Neuronal stem cell (in vitro differentiated cells): Measurements from ENCODE around the gene TKTL2.

Experiments used
- DNase-seq: peaks from one replicate; pipeline ENCODE4 v3.0.0-alpha.2; 2013; ENCODE audit warnings: low spot score
- H2AFZ ChIP-seq: one replicate; pipeline ENCODE4 v1.6.1; 2013; ENCODE audit warnings: mild to moderate bottlenecking, low read length, inconsistent platforms
- H2AK5ac ChIP-seq: 2 replicates; pipeline ENCODE4 v1.6.1; 2013; ENCODE audit warnings: low read depth, mild to moderate bottlenecking, inconsistent platforms, low read length, moderate library complexity, mixed read lengths
- H2BK120ac ChIP-seq: 2 replicates; pipeline ENCODE4 v1.6.1; 2013; ENCODE audit warnings: low read depth, mild to moderate bottlenecking, inconsistent platforms, low read length, moderate library complexity, mixed read lengths
- H2BK12ac ChIP-seq: one replicate; pipeline ENCODE4 v1.6.1; 2013; ENCODE audit warnings: low read length, inconsistent platforms
- H2BK15ac ChIP-seq: 2 replicates; pipeline ENCODE4 v1.6.1; 2013; ENCODE audit warnings: mild to moderate bottlenecking, low read length, inconsistent platforms, mixed read lengths
- H2BK5ac ChIP-seq: one replicate; pipeline ENCODE4 v1.6.1; 2013; ENCODE audit warnings: inconsistent platforms, mild to moderate bottlenecking, low read length, moderate library complexity
- H3K14ac ChIP-seq: one replicate; pipeline ENCODE4 v1.6.1; 2013; ENCODE audit warnings: low read length, inconsistent platforms
- H3K18ac ChIP-seq: 2 replicates; pipeline ENCODE4 v1.6.1; 2013; ENCODE audit warnings: low read length, inconsistent platforms
- H3K23ac ChIP-seq: 2 replicates; pipeline ENCODE4 v1.6.1; 2013; ENCODE audit warnings: low read depth, mild to moderate bottlenecking, mixed read lengths, low read length, inconsistent platforms; ENCODE audit not compliant: poor library complexity
- H3K27ac ChIP-seq: replicated peaks from 3 replicates; pipeline ENCODE4 v1.5.1; 2013; ENCODE audit warnings: low read length, inconsistent platforms
- H3K27me3 ChIP-seq, 3 experiments: 2 replicates each; pipeline ENCODE4 v1.6.1; 2013; ENCODE audit warnings: low read length in 3 of 3, mild to moderate bottlenecking in 2 of 3, inconsistent platforms in 1 of 3, low read depth in 1 of 3, mixed read lengths in 1 of 3, moderate library complexity in 1 of 3; ENCODE audit not compliant: control insufficient read depth in 3 of 3, insufficient read depth in 3 of 3
- H3K36me3 ChIP-seq, 2 donors: replicated peaks in 1 of 2; 2 replicates each; pipeline ENCODE4 v1.6.1; 2013; ENCODE audit warnings: low read length in 2 of 2; ENCODE audit not compliant: control insufficient read depth in 2 of 2, insufficient read depth in 2 of 2
- H3K4ac ChIP-seq: 2 replicates; pipeline ENCODE4 v1.6.1; 2013; ENCODE audit warnings: inconsistent platforms, mild to moderate bottlenecking, low read length, moderate library complexity
- H3K4me1 ChIP-seq, 2 donors: 1 replicate in 1 of 2; 2 replicates in 1 of 2; pipeline ENCODE4 v1.6.1; 2013; ENCODE audit warnings: low read length in 2 of 2, low read depth in 1 of 2; ENCODE audit not compliant: control insufficient read depth in 2 of 2, insufficient read depth in 1 of 2
- H3K4me2 ChIP-seq: one replicate; pipeline ENCODE4 v1.6.1; 2013; ENCODE audit warnings: mild to moderate bottlenecking, low read length, inconsistent platforms; ENCODE audit not compliant: insufficient read depth, poor library complexity, severe bottlenecking
- H3K4me3 ChIP-seq, 2 donors: 2 replicates each; pipeline ENCODE4 v1.5.1; 2013; ENCODE audit warnings: low read length in 2 of 2, mild to moderate bottlenecking in 2 of 2, inconsistent platforms in 1 of 2, moderate library complexity in 1 of 2
- H3K79me1 ChIP-seq: one replicate; pipeline ENCODE4 v1.6.1; 2013; ENCODE audit warnings: low read depth, mild to moderate bottlenecking, inconsistent platforms, low read length, moderate library complexity
- H3K9ac ChIP-seq: one replicate; pipeline ENCODE4 v1.6.1; 2013; ENCODE audit warnings: mild to moderate bottlenecking, low read depth, low read length, inconsistent platforms; ENCODE audit not compliant: poor library complexity
- H3K9me3 ChIP-seq, 2 donors: replicated peaks in 1 of 2; 2 replicates each; pipeline versions ENCODE3 to v1.6.1; 2013; ENCODE audit warnings: low read length in 2 of 2, mild to moderate bottlenecking in 2 of 2, inconsistent platforms in 1 of 2, low read depth in 1 of 2, mixed read lengths in 1 of 2, moderate library complexity in 1 of 2; ENCODE audit not compliant: control insufficient read depth in 2 of 2, insufficient read depth in 1 of 2
- H4K8ac ChIP-seq: one replicate; pipeline ENCODE4 v1.6.1; 2013; ENCODE audit warnings: low read depth, mild to moderate bottlenecking, inconsistent platforms, low read length, moderate library complexity
- H4K91ac ChIP-seq: one replicate; pipeline ENCODE4 v1.6.1; 2013; ENCODE audit warnings: low read length, low read depth, mild to moderate bottlenecking, inconsistent platforms; ENCODE audit not compliant: poor library complexity
- WGBS, 2 donors: extraction: QIAGEN DNeasy Blood & Tissue Kit; methylation state at CpG; one replicate each; pipeline ENCODE4 v1.1.7; 2013; ENCODE audit warnings: missing lambda C conversion rate in 2 of 2, mixed read lengths in 1 of 2; ENCODE audit not compliant: insufficient read length in 2 of 2, insufficient replicate concordance in 1 of 2; ENCODE audit errors: extremely low coverage in 2 of 2; 5-methylcytosine and 5-hydroxymethylcytosine counted together

TKTL2 gene

DNA sequence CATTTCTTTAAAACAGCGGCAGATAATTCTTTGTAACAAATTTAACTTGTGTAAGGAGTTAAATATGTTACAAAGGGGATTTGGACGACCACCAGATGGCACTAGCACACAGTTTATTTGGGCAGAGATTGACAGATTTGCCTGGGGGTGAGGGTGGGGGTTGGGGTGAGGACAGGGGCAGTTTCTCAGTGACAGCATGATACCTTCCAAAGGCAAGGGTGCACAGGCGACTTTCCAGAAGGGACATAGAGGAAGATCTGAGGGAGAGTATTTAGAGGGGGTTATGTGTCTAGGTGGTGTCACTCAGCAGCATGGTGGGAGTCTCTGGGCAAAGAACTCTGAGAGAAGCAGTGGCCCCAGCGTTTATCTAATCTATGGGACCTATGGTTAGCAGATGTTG is 11.4 kb upstream of the TKTL2 start:
- Histone ChIP-seq H4K8ac (no peak overlapping the region), H3K4me2 (no peak overlapping the region), H2BK15ac (no peak overlapping the region), H3K9me3 (no peaks in the 10 kb centered on the region), H2BK120ac (no peak overlapping the region), H2AK5ac (no peak overlapping the region), H3K4me3 (no peak overlapping the region), H3K4me1 (no peaks in the 10 kb centered on the region), H3K27me3 (peaks cover 0 to 15% (median 0%) of the 10 kb centered on the region in 3 experiments), H2BK5ac (no peak overlapping the region), H3K23ac (no peak overlapping the region), H3K14ac (no peak overlapping the region), H2BK12ac (no peak overlapping the region), H3K36me3 (no peaks in the 10 kb centered on the region), H3K27ac (no peak overlapping the region), H4K91ac (no peak overlapping the region), H3K4ac (no peak overlapping the region), H3K9ac (no peak overlapping the region), H3K79me1 (no peaks in the 10 kb centered on the region), H2AFZ (peak overlapping the region; percentile 45), H3K18ac (no peak overlapping the region)
- DNase-seq: peak; percentile 57
- no CpG with 5 or more reads among the region's 4 CpGs for WGBS, 2 donors

DNA sequence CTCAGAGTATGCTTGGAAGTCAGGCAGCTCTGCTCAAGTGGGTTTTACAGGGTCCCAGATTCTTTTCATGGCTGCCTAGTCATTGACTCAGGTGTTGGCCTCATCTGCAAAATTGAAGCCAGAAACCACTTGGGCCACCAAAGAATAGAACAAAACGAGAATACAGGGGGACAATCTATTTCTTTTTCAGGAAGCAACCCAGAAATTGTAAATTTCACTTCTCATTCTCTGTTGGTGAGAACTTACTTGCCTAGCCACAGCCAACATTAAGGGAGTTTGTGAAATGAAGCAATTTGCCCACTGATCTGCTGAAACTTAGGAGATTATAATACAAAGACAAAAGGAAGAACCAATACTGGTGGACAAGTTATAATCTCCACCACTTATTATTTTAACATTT is 8.6 kb upstream of the TKTL2 start:
- no peak overlapping the region for H2AFZ ChIP-seq
- no peak overlapping the region for H2AK5ac ChIP-seq
- H3K4me1 ChIP-seq: no peaks in the 10 kb centered on the region
- no CpG with 5 or more reads among the region's 1 CpG for WGBS, 2 donors
- no peak overlapping the region for H2BK5ac ChIP-seq
- no peak overlapping the region for H3K9ac ChIP-seq
- H3K36me3 ChIP-seq: no peaks in the 10 kb centered on the region
- H3K79me1 ChIP-seq: no peaks in the 10 kb centered on the region
- no peak overlapping the region for H2BK120ac ChIP-seq
- no peak overlapping the region for H3K18ac ChIP-seq
- peaks cover 0 to 15% (median 0%) of the 10 kb centered on the region in 3 experiments for H3K27me3 ChIP-seq
- H3K9me3 ChIP-seq: no peaks in the 10 kb centered on the region
- H3K4me2 ChIP-seq: no peak overlapping the region
- no peak overlapping the region for H3K23ac ChIP-seq
- H3K14ac ChIP-seq: no peak overlapping the region
- no peak for DNase-seq
- H4K91ac ChIP-seq: no peak overlapping the region
- H2BK12ac ChIP-seq: no peak overlapping the region
- H3K4me3 ChIP-seq: no peak overlapping the region
- no peak overlapping the region for H4K8ac ChIP-seq
- H3K27ac ChIP-seq: no peak overlapping the region
- no peak overlapping the region for H2BK15ac ChIP-seq
- no peak overlapping the region for H3K4ac ChIP-seq

DNA sequence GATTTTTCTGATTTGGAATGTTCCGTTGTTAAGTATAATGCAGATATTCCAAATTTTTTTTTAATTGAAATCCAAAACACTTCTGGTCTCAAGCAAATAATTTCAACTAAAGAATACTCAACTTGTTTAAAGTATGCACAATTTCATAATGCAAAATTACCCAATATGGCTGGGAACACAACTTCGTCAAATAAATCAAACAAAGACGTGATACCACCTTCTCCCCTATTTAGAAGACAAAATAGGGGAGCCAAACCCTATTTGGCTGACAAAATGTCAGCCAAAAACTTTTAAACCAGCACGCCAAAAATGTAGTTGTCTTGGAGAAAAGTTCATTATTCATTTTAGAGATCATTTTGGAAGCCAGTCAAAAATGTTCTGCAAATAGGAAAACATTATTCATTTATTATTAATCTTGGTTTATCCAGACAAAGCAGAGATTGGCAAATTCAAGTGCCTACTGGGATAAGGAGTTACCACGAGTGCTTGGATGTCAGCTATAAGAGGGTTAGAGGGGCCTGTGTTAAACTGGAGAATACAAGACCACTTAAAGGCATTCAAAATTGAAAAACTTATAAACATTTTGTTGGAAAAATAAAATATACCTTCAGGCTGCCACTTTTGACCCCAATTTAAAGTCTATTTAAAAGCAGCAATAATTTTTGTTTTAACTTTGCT is 3.3 kb upstream of the TKTL2 start:
- H3K9me3 ChIP-seq: no peaks in the 10 kb centered on the region
- H4K91ac ChIP-seq: no peak overlapping the region
- H3K23ac ChIP-seq: no peak overlapping the region
- DNase-seq: no peak
- no peak overlapping the region for H2BK5ac ChIP-seq
- no peak overlapping the region for H3K27ac ChIP-seq
- H3K18ac ChIP-seq: no peak overlapping the region
- H3K9ac ChIP-seq: no peak overlapping the region
- H3K4me1 ChIP-seq: no peaks in the 10 kb centered on the region
- no peak overlapping the region for H4K8ac ChIP-seq
- no peaks in the 10 kb centered on the region for H3K36me3 ChIP-seq
- H3K4me2 ChIP-seq: no peak overlapping the region
- H2AFZ ChIP-seq: no peak overlapping the region
- H2BK12ac ChIP-seq: no peak overlapping the region
- no CpG with 5 or more reads among the region's 5 CpGs for WGBS, 2 donors
- no peak overlapping the region for H3K4ac ChIP-seq
- H3K79me1 ChIP-seq: no peaks in the 10 kb centered on the region
- H3K27me3 ChIP-seq: peaks cover 0 to 5% (median 0%) of the 10 kb centered on the region in 3 experiments
- no peak overlapping the region for H2BK15ac ChIP-seq
- no peak overlapping the region for H2AK5ac ChIP-seq
- no peak overlapping the region for H3K14ac ChIP-seq
- no peak overlapping the region for H3K4me3 ChIP-seq
- no peak overlapping the region for H2BK120ac ChIP-seq

- no CpG with 5 or more reads among the region's 3 CpGs for WGBS, 2 donors
- Histone ChIP-seq H3K23ac (no peak overlapping the region), H3K27me3 (no peaks in the 10 kb centered on the region), H3K79me1 (no peaks in the 10 kb centered on the region), H3K4me2 (no peak overlapping the region), H2BK12ac (no peak overlapping the region), H2BK120ac (no peak overlapping the region), H4K8ac (no peak overlapping the region), H3K9me3 (no peaks in the 10 kb centered on the region), H2BK5ac (no peak overlapping the region), H3K9ac (no peak overlapping the region), H3K4me3 (no peak overlapping the region), H3K4me1 (no peaks in the 10 kb centered on the region), H2BK15ac (no peak overlapping the region), H3K27ac (no peak overlapping the region), H3K18ac (no peak overlapping the region), H3K4ac (no peak overlapping the region), H2AK5ac (no peak overlapping the region), H3K14ac (no peak overlapping the region), H3K36me3 (no peaks in the 10 kb centered on the region), H4K91ac (no peak overlapping the region), H2AFZ (no peak overlapping the region)
- no peak for DNase-seq
Observed at GRCh38 chr4:163474027-163474426, 473 bp upstream of the TKTL2 start.
